ENCODE results near the gene BICD1.
"Not testable (repeated sequence)": the region's sequence is repeated elsewhere in the genome, so short reads cannot be mapped to it uniquely, and the experiment has no call there.

The BICD1 gene

DNA sequence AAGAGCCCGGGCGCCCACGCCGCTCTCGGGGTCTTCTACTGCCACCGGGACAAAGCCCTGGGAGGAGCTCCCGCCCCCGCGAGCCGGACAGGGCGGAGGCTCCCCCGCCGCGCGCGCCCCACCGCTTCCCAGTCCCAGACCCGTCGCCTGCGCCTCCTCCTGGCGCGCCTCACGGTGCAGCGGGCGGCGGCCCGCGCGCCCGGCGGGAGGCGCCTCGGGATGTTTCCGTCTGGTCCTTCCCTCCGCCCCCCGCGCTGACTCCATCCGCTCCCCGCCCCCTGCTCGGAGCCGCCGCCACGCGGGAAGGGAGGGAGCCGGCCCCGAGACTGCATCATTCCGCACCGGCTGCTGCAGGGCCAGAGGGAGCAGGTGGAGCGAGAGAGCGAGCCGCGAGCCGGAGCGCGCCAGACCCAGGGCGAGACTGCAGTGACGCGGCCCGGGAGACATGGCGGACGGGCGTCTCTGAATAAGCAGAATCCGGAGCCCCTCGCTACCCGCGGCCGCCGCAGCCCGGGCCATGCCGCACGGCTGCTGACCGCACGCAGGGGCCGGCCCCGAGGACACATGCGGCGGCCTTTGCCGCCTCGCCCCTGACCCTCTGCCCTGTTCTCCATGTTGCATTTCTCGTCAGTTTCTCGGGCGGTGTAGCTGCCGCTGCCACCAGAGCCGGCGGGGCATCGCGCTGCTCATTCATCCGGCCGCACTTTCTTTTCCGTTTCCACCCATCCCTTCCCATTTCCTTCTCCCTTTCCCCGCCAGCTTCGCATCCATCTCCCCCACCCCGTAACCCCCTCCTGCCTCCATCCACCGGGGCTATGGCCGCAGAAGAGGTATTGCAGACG lies at the start of gene BICD1:
Gene BICD1, plus strand, starts transcription at position 331 of the 842 bp plus-strand sequence. Its CDS starts 485 bp downstream, at position 816.
- peak; percentile 88 for DNase-seq (ENCODE audit: low read depth)

DNA sequence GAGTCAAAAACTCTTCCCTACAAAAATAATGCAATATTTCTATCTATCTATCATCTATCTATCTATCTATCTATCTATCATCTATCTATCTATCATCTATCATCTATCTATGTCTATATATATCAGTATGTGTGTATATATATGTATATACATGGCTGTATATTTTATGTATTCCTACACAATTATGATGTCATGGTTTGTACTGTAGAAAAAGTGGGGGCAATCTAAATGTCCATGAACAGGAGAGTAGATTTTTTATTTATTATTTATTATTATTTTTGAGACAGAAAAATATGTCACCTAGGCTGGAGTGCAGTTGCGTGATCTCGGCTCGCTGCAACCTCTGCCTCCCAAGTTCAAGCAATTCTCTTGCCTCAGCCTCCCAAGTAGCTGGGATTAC lies 45.6 kb upstream of the BICD1 start:
- DNase-seq (ENCODE audit: low read depth), result no peak

DNA sequence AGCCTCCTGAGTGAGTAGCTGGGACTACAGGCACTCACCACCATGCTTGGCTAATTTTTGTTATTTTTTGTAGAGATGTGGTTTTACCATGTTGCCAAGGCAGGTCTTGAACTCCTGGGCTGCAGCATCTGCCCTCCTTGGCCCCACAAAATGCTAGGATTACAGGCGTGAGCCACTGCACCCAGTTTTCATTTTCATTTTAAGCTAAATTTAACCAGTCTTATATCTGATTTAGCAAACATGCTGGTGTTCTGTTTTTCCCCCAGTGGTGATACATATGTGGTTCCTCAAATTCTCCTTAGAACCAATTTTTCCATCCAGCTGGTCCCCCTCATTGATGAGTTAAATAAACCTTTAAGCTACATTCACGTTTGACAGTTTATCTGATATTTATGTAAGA lies 43.8 kb upstream of the BICD1 start:
- no peak for DNase-seq (ENCODE audit: low read depth)

DNA sequence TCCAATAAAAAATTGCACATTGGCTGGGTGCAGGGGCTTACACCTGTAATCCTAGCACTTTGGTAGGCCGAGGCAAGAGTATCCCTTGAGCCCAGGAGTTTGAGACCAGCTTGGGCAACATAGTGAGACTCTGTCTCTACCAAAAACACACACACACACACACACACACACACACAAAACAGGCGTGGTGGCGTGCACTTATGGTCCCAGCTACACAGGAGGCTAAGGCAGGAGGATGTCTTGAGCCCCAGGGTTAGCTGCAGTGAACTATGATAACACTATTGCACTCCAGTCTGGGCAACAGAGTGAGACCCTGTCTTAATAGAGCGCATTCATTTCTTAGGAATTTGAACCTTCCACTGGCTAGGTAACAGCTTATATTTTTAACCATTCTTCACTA lies 42.9 kb upstream of the BICD1 start:
- DNase-seq (ENCODE audit: low read depth), result no peak

DNA sequence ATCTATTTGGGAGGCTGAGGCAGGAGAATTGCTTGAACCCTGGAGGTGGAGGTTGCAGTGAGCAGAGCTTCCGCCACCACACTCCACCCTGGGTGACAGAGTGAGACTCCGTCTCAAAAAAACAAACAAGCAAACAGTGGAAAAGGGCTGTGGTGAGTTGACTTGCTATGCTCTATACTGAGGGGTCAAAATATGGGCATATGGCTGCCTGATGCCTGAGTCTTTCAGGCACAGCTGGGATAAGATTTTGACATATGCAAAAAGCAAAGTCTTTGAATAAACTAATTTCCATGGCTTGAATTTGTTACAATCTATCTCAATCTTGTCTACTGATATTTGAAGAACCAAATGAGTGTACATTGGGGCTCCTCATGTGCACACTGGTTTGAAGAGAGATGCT lies 40.4 kb upstream of the BICD1 start:
- no peak for DNase-seq (ENCODE audit: low read depth)

DNA sequence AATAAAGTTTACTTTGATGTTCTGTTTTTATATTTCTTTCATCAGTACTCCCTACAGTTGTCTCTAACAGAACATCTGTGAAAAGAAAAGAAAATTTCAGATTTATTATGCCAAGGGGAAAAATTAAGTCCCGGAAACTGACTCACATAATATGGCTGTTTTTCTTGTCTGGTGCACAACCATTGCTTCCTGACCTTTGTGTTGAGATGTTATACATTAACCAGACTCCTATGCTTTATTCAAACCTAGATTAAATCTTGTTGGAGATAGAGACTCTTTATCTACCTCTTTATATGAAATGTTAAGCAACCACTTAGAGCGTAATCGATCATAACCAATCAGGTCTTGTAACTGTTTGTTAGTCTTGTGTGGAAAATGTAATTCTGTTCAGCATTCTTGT lies 37.6 kb upstream of the BICD1 start:
- DNase-seq (ENCODE audit: low read depth), result no peak

DNA sequence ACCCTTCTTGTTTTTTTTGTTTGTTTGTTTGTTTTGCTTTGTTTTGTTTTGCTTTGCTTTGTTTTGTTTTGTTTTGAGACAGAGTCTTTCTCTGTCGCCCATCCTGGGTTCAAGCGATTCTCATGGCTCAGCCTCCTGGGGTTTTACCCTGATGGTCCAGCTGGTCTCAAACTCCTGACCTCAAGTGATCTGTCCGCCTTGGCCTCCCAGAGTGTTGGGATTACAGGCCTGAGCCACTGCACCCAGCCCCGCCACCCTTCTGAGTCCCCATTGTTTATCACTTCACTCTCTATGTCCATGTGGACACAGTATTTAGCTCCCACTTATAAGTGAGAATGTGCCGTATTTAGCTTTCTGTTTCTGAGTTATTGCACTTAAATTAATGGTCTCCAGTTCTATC lies 36.9 kb upstream of the BICD1 start:
- no peak for DNase-seq (ENCODE audit: low read depth)

DNA sequence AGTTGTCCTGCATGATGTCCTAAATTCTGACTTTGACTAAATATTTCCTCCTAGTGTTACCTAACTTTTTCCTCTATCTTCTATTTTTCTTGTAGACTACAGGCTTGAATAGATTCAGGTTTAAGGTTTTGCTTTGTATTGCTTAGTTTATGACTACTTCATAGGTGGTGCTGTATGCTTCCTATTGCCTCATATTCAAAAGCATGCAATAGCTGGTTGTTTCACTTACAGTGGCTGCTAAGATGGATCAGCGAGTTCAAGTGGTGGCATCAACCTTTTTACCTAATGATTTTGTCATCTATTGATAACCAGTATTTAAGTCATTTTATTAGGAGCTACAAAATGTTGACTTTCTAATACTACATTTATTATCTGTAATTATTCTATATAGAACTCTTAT lies 36.3 kb upstream of the BICD1 start:
- DNase-seq (ENCODE audit: low read depth), result peak; percentile 31

DNA sequence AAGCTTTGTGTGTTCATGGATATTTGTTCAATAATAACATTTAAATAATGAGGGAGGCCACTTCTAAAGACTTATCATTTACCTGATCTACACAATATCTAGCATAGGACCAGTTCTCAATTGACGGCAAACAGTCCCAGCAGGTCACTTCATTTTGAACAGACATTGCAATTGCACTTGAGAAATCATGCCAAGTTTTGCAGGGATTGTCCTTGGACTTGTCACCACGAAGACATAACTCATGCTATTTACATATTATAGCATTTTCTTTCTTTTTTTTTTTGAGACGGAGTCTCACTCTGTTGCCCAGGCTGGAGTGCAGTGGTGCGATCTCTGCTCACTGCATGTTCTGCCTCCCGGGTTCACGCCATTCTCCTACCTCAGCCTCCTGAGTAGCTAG lies 34.5 kb upstream of the BICD1 start:
- no peak for DNase-seq (ENCODE audit: low read depth)

DNA sequence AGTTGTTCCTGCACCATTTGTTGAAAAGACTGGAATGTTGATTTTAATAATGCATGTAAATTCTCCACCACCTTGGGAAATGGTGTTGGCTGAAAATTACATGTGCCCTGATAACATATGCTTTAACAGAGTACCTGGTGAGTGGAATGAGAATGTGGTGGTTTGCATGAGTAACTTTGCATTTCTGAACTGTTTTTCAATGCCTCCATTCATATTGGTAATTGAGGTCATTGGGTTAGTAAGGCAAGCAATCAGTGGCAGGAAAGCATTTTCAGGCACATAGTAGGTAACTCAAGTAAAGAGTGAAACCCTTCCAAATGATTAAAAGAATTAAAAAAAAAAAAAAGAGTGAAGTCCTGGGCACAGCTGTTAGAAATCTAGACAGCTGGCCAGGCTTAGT lies 32.2 kb upstream of the BICD1 start:
- no peak for DNase-seq (ENCODE audit: low read depth)

DNA sequence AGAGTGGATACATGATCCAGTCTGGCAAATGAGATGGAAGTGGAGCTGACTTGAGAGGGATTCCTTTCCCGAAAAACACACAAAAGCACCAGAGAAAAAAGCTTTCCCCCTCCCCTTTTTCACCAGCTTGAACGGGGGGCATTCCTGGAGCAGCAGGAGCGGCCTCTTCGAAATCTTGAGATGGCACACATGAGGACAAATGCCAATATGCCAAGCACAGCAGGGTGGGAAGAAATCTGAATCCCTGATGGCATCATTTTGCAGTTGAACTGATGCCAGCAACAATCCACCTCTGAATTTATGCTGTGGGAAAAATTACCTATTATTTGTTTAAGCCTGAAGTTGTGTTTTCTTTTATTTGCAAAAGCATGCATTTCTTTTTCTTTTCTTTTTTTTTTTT lies 29.7 kb upstream of the BICD1 start:
- no peak for DNase-seq (ENCODE audit: low read depth)

DNA sequence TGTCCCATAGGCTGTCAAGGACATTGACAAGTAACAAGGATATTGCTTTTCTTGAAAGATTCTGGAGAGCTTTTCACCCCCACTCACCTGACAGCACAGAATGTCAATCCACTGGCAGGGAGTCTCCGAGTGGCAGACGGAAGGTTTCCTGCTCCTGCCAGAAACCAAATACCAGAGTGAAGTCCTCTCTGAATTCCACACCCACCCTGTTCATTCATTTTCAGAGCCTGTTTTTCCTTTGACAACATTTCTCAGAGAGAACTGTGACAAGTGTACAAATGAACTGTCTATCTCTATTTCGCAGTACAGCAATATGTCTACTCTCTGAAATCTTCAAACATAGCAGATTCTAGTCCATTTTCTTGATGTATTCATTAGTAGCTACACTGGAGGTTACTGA lies 26.2 kb upstream of the BICD1 start:
- no peak for DNase-seq (ENCODE audit: low read depth)

DNA sequence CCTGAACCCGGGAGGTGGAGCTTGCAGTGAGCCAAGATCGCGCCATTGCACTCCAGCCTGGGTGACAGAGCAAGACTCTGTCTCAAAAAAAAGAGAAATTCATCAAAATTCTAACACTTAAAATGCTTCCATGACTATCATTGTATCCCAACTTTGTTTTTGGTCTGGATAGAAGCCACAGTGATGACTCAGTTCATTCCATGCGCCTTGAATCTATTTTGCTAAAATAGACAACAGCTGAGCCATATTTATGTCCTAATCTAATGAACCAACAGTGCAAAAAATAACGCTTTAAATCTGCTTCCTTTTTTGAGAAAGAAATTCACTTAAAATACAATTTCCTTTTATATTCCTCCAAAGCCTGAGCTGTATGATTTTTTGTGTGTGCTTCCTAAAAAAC lies 23.2 kb upstream of the BICD1 start:
- DNase-seq (ENCODE audit: low read depth), result peak; percentile 77

DNA sequence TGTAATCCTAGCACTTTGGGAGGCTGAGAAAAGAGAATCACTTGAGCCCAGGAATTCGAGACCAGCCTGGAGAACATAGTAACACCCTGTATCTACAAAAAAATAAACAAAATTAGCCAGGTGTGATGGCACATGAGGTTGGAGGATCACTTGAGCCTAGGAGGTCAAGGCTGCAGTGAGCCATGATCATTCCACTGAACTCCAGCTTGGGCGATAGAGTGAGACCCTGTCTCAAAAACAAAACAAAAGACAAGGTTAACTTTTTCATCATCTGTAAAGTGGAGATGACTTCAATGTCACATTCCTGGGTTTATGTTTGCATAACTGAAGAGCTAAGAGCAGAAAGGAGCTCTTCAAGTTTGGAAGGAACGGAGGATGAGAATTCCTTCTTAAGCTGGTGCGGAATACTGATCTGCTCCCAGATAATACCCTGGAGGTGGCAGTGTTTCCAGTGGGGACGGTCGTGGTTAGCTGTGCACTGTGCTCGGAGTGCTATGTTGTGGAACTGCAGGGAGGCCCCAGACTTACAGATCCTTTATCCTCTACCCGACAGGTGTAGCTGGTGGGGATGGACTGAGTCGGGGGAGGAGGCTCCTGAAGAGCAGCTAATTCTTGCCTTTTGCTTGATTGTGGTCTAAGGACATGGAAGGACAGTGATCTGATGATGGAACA lies 22.5 kb upstream of the BICD1 start:
- DNase-seq (ENCODE audit: low read depth), result no peak

DNA sequence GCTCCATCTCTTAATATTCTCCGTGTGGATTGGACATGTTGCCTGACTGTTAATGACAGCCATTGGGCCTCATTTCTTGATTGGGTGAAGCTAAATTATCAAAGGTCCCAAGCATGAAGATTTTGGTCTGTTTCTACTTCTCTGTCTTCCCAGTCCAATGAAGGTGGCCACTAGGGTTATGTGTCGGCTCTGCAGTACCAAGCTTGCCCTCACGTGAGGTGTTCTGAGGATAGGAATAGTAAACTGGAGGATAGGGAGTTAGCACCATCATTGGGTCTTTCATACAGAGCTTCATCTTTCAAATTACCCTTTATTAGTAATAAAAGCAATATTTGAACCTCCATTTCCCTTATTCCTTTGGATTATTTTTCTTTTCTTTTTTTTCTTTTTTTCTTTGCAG lies 21.9 kb upstream of the BICD1 start:
- DNase-seq (ENCODE audit: low read depth), result no peak

DNA sequence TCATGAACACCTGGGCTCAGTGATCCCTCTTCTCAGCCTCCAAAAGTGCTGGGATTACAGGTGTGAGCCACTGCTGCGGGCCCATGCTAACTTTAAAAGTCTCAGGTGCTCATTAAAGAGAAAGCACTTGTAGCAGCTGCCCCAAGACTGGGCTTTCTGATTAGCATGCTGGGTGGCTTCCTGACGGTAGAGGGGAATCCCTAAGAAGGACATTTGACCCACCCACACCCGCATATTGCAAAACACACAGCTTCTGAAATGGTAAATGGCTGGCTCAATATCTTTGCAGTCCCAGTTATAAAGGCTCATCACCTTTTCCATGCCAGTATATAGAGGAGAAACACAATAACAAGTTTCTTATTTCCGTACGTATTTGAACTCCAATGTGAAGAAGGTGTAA lies 19.3 kb upstream of the BICD1 start:
- DNase-seq (ENCODE audit: low read depth), result no peak

DNA sequence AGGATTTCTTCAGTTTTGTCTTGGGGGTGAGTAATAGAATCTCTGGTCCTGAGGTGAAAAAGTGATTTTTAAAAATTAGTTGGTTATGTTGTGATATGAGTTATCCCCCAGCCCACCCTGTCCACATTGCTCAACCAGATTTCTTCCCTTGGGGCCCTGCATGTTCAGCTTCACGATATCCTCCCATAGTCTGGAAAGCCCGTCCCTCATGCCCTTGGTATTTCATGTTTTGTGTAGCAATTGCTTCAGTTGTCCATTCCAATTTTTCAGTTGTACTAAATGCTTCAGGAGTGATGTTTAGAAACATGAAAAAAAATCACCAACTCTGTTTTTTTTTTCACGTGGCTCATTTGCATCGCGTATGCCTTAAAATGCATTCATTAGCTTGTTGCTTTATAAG lies 17.5 kb upstream of the BICD1 start:
- no peak for DNase-seq (ENCODE audit: low read depth)

DNA sequence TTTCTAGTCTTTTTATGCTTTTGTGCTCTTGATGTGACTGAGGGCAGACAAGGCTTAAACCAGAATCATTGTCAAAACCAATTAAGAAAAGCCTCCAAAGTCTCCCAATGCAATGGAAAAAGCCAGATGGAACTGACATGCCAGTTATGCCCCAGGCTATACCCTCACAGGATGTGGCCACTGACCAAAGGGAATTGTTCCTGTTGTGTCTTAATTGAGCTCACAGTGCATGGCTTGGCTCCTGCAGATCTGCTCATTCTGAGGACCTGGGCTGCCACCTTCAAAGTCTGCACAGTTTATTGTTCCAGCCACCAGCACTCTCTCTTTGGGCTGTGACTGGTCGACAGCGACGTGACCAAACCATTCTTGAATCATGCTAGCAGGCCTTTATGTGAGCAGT lies 17.1 kb upstream of the BICD1 start:
- DNase-seq (ENCODE audit: low read depth), result no peak

DNA sequence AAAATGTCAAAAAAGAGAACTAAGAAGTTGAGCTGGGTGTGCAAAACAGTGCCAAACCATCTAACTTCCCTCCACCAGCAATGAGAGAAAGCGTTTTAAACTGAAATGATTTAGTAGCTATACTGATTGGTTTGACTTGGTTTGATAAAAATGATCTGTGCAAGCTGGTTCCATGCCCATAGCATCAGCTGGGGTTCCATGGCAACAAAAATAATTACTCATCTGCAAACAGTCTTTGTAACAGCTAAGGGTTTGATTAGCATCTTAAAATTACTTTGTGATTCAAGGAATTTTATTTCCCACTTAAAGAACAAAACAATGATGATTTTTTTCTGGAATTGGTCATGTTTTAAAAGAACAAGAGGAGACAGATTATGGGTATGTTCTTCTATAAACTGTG lies 15.0 kb upstream of the BICD1 start:
- no peak for DNase-seq (ENCODE audit: low read depth)

DNA sequence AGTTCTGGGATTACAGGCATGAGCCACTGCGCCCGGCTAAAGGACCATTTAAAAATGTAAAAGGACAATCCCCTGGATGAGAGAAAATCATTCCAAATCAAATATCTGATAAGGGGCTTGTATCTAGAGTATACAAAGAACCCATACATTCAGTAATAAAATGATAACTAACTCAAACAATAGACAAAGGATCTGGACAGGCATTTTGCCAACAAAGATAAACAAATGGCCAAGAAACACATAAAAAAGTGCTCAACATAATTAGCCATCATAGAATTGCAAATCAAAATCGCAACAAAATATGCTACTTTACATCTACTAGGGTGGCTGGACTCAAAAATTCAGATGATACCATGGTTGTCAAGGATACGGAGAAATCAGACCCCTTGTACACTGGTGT lies 8.5 kb upstream of the BICD1 start:
- DNase-seq (ENCODE audit: low read depth), result no peak

DNA sequence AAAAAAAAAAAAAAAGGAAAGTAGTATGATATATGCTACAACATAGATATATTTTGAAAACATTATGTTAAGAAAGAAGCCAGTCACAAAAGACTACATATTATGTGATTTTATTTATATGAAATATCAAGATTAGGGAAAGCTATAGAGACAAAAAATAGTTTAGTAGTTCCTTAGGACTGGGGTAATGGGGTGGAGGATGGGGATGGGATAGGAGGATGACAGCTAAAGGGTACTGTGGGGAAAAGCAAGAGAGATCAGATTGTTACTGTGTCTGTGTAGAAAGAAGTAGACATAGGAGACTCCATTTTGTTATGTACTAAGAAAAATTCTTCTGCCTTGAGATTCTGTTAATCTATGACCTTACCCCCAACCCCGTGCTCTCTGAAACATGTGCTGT lies 7.4 kb upstream of the BICD1 start:
- not testable (repeated sequence) for DNase-seq (ENCODE audit: low read depth)

DNA sequence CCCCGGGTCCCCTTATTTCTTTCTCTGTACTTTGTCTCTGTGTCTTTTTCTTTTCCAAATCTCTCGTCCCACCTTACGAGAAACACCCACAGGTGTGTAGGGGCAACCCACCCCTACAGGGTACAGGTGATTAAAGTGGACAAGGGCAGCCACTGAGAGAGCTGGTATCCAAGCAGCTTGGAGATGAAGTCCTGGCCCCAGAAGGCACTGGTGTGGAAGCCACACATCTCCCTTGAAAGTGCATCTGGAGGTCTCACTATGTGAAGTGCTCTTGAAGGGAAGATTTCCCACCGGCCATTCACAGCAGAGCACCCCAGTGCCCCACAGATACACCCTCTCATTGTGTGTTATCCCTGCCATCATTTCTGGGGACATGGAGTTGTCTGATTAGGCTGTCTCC lies 6.3 kb upstream of the BICD1 start:
- DNase-seq (ENCODE audit: low read depth), result no peak

DNA sequence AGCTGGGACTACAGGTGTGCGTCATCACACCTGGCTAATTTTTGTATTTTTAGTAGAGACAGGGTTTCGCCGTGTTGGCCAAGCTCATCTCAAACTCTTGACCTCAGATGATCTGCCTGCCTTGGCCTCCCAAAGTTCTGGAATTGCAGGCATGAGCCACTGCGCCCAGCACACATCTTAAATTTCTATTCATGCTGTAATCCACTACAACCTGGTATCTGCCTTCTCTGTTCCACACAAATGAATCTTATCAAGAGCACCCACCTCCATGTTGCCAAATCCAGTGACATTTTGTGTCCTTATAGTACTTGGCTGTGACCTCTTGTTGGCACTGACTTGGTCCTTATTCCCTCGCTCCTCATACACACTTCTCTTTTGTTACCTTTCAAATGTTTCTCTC lies 5.8 kb upstream of the BICD1 start:
- no peak for DNase-seq (ENCODE audit: low read depth)

DNA sequence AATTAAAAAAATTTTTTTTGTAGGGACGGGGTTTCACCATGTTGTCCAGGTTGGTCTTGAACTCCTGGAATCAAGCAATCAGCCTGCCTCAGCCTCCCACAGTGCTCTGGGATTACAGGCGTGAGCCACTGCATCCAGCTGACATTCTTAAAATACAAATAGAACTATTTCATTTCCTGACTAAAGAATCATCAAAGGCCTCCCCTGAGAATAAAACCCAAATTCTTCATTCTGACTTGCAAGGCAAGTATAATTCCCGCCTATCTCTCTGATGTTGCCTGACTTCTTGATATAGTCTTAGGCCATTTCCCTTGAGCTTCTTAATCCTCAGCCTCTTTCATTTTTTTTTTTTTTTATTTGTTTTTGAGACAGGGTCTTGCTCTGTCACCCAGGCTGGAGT lies 4.4 kb upstream of the BICD1 start:
- no peak for DNase-seq (ENCODE audit: low read depth)
